HG02588 (cell line): ENCODE measurements around the gene TMEM220.

Experiments used
- ATAC-seq: cut with Tn5 transposase; IDR thresholded peaks from one replicate; pipeline ENCODE4 v1.9.1; 2021; ENCODE audit warnings: mild to moderate bottlenecking, moderate library complexity; ENCODE audit not compliant: unreplicated experiment

The TMEM220 gene

DNA sequence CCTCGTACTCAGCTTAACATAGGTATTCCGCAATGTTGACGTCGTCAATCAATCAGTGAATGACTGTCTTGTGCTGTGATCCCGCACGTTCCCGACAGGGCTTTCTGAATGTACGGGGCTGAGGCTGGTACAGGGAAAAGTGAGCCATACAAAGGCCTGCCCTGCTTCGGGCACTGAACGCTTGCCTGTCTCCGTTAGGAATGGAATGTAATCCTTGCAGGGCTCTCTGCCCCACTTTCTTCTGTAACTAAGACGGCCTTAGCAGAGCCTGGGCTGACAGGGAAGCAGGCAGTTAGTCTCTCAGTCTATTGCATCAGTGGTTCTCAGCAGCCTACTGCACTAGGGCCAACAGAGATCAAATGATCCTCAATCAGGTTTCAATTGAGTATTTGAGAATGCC is 56.5 kb downstream of the TMEM220 start:
- ATAC-seq, result no peak

DNA sequence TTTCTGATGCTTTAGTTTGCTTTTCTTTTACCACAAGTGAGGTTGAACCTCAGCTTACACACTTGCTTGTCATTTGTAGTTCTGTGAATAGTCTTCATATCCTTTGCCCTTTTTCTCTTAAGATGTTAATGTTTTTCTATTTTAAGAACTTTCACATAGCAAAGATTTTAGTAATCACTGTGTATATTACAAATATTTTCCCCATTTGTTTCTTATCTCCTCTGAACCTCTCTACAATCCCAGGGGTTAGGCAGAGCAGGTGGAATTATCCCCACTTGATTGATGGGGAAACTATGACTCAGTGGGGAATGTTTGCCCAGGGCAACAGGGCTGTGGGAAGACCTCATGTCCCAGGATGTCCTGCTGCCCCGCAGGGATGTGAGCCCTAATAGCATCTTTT is 61.0 kb downstream of the TMEM220 start:
- no peak for ATAC-seq

DNA sequence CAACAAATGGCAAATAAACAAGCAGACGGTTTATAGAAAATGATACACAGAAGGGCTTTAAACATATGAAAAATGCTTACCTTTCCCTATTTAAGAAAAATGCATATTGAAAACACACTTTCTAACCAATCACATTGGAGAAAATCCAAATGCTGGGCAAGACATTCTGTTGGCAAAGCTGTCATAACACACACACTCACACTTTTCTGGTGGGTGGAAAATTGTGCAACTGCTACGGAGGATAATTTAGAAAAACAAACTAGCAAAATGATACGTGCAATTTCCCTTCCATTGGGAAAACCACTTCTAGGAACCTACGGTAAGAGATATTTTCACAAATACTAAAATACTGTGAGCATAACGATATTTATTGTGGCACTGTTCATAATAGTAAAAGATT is 62.9 kb downstream of the TMEM220 start:
- ATAC-seq, result no peak

DNA sequence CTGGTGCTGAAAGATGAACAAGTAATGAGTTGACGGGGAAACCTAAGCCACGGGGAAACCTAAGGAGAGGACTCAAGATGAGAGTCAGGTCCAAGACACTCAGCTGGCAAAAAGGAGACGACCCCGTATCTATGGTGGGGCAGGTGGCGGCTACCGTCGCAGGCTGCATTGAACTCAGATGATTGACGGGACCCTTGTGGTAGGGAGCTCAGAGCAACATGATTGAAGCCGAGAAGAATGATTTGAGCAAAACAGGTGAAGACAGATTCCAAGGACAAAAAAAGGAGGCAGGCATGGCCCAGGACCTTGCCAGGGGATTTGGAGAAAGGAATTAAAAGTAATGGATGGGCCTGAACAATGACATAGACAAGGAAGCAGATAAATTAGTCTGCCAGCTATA is 65.3 kb downstream of the TMEM220 start:
- no peak for ATAC-seq
